DND-41 (cell line): ENCODE data around the gene SLC39A11.

Source experiments
- ATAC-seq: fragments of 200-7000 bp; cut with Tn5 transposase; 3 replicates; pipeline ENCODE4 v1.9.1; 2021; ENCODE audit warnings: low read depth; ENCODE audit not compliant: insufficient read depth
- DNase-seq: peaks from one replicate; pipeline ENCODE4 v3.0.0-alpha.2; 2020
- H2AFZ ChIP-seq: 2 replicates; pipeline ENCODE4 v1.6.0; 2012; ENCODE audit warnings: low read depth, low read length
- H3K27ac ChIP-seq: 2 replicates; pipeline ENCODE4 v1.5.1; 2012; ENCODE audit warnings: low read length, inconsistent platforms
- H3K27me3 ChIP-seq: fragments of 200-600 bp; sonication (generic); 2 replicates; pipeline ENCODE4 v1.6.0; 2012; ENCODE audit warnings: low read length, mild to moderate bottlenecking, inconsistent platforms; ENCODE audit not compliant: insufficient read depth, poor library complexity
- H3K36me3 ChIP-seq: 2 replicates; pipeline ENCODE4 v1.5.1; 2012; ENCODE audit warnings: low read length, inconsistent platforms; ENCODE audit not compliant: insufficient read depth
- H3K4me1 ChIP-seq: 2 replicates; pipeline ENCODE4 v1.5.1; 2012; ENCODE audit warnings: mild to moderate bottlenecking, low read length; ENCODE audit not compliant: insufficient read depth
- H3K4me2 ChIP-seq: 2 replicates; pipeline ENCODE4 v1.6.0; 2012; ENCODE audit warnings: mild to moderate bottlenecking, moderate library complexity, low read length, inconsistent platforms; ENCODE audit not compliant: insufficient read depth
- H3K4me3 ChIP-seq, 2 experiments: fragments of 200-600 bp in 1 of 2; shearing (Covaris generic) in 1 of 2; 2 replicates each; pipeline ENCODE4 v1.5.1; 2012 to 2016; ENCODE audit warnings: inconsistent platforms in 2 of 2, low read length in 2 of 2, mild to moderate bottlenecking in 2 of 2, low read depth in 1 of 2, moderate library complexity in 1 of 2
- H3K79me2 ChIP-seq: 2 replicates; pipeline ENCODE4 v1.6.0; 2012; ENCODE audit warnings: low read length, inconsistent platforms; ENCODE audit not compliant: insufficient read depth
- H3K9ac ChIP-seq: 2 replicates; pipeline ENCODE4 v1.6.0; 2012; ENCODE audit warnings: low read depth, mild to moderate bottlenecking, inconsistent platforms, low read length, moderate library complexity
- H3K9me3 ChIP-seq: 2 replicates; pipeline ENCODE4 v1.5.1; 2012; ENCODE audit warnings: low read length, moderate library complexity, mild to moderate bottlenecking, inconsistent platforms; ENCODE audit not compliant: insufficient read depth, severe bottlenecking
- H4K20me1 ChIP-seq: 2 replicates; pipeline ENCODE4 v1.6.0; 2012; ENCODE audit warnings: low read length; ENCODE audit not compliant: insufficient read depth
- EZH2 ChIP-seq: IDR thresholded peaks from 3 replicates; pipeline ENCODE4 v1.6.1; 2012; ENCODE audit warnings: borderline replicate concordance, low read depth, mild to moderate bottlenecking, moderate library complexity, low read length, inconsistent platforms; ENCODE audit not compliant: severe bottlenecking
- TF ChIP-seq, protein P1 (sequence below): IDR thresholded peaks from 2 replicates; pipeline ENCODE4 v1.5.1; 2012; ENCODE audit warnings: borderline replicate concordance, low read length, moderate library complexity, mild to moderate bottlenecking; ENCODE audit not compliant: poor library complexity, severe bottlenecking; ENCODE audit errors: extremely low read depth

SLC39A11 gene

DNA sequence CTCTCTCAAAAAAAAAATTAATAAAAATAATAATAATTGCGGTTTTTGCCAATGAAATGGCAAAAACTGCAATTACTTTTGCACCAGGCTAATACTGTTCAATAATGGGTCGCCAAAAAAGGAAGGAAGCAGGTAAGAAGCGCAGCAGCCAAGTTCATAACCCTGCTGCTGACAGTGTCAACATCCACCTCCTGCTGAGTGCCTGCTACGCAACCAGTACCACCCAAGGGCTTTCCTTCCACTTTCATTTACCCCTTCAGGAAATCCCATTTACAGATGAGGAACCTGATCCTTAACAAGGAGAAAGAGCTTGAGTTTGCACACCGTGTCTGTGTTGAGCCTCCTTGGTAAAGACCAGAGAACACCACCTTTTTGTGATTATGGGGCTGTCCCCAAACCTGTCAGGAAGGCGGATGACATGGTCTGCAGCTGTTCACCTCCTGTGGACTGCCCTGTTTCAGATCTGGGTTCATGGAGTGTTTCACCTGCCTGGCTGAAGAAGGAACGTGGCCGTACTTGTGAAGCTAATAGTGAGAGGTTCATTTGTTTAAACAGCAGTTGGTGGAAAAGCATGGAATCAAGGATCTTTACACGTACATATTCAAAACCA, 378.0 kb downstream of the SLC39A11 start:
- peaks cover 4% of the 10 kb centered on the region for H3K9me3 ChIP-seq
- ATAC-seq = no peak
- no peak for DNase-seq
- TF ChIP-seq EZH2 = no peak
- TF ChIP-seq, protein P1, sequence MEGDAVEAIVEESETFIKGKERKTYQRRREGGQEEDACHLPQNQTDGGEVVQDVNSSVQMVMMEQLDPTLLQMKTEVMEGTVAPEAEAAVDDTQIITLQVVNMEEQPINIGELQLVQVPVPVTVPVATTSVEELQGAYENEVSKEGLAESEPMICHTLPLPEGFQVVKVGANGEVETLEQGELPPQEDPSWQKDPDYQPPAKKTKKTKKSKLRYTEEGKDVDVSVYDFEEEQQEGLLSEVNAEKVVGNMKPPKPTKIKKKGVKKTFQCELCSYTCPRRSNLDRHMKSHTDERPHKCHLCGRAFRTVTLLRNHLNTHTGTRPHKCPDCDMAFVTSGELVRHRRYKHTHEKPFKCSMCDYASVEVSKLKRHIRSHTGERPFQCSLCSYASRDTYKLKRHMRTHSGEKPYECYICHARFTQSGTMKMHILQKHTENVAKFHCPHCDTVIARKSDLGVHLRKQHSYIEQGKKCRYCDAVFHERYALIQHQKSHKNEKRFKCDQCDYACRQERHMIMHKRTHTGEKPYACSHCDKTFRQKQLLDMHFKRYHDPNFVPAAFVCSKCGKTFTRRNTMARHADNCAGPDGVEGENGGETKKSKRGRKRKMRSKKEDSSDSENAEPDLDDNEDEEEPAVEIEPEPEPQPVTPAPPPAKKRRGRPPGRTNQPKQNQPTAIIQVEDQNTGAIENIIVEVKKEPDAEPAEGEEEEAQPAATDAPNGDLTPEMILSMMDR = no peak
- no peak overlapping the region for H2AFZ ChIP-seq
- H3K36me3 ChIP-seq = no peaks in the 10 kb centered on the region
- no peaks in the 10 kb centered on the region for H3K79me2 ChIP-seq
- H3K4me2 ChIP-seq = no peak overlapping the region
- no peak overlapping the region for H3K9ac ChIP-seq
- no peak overlapping the region for H3K27ac ChIP-seq
- no peaks in the 10 kb centered on the region for H4K20me1 ChIP-seq
- H3K27me3 ChIP-seq = no peaks in the 10 kb centered on the region
- peaks cover 10% of the 10 kb centered on the region for H3K4me1 ChIP-seq
- no peak overlapping the region for H3K4me3 ChIP-seq

DNA sequence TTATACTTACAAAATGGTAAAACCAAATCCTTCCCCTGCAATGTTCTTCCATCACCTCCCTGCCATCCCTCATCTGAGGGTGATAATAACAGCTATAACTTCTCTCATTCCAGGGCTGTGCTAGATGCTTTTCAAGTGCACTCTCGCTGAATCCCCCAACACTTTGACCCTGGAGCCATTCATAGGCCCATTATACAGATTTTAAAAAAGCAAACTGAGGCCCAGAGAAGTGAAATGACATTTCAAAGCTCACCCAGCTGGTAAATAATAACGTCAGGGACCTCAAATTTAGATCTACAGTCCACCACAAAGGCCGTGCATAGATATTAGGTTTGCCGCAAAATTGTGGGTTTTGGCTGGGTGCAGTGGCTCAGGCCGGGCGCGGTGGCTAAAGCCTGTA, 378.8 kb downstream of the SLC39A11 start:
- no peak for DNase-seq
- H3K9ac ChIP-seq = no peak overlapping the region
- H3K4me1 ChIP-seq = peaks cover 3% of the 10 kb centered on the region; the same call in 1 of the 2 replicates
- H3K27me3 ChIP-seq = no peaks in the 10 kb centered on the region
- peaks cover 4% of the 10 kb centered on the region for H3K9me3 ChIP-seq
- H3K79me2 ChIP-seq = no peaks in the 10 kb centered on the region
- TF ChIP-seq EZH2 = no peak
- TF ChIP-seq, protein P1 = no peak
- no peak overlapping the region for H3K4me2 ChIP-seq
- ATAC-seq = no peak
- H3K4me3 ChIP-seq = no peak overlapping the region
- no peak overlapping the region for H2AFZ ChIP-seq
- H3K36me3 ChIP-seq = no peaks in the 10 kb centered on the region
- H3K27ac ChIP-seq = no peak overlapping the region
- H4K20me1 ChIP-seq = no peaks in the 10 kb centered on the region

DNA sequence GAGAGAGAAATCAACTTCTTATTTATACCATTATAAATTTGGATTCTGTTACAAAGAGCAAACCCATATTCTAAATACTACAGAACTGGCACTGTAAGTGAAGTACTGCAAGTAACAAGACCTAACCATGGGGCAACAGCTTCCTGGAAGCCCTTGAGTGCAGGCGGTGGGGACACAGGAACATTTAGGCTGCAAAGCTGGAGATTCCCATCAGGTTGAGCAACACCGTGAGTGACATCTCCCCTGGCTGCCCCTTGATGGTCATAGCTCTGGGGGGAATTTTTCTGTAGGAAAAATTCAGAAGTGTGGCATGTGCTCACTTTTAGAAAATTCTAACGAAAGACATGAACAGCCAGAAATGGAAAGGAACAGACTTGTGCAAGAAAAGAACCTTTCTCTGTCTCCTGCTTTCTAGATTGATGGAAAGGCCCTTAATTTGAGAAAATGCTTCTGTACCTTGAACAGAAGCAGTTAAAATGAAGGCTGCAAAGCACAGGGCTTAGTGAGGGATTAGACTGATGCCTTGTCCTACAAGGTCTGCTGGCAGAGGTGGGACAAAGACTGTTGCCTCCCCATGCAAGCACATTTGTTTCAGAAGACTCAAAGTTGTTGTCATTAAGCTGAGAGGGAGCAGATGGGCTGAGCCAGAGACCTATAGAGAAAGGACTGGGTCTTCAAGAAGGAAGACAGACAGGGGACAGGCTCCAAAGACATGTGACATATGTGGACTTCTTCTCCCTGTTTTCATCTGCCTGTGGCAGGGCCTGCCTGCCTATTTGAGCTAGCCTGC, 380.8 kb downstream of the SLC39A11 start:
- H2AFZ ChIP-seq = no peak overlapping the region
- H3K27me3 ChIP-seq = no peaks in the 10 kb centered on the region
- H3K4me2 ChIP-seq = no peak overlapping the region
- H3K36me3 ChIP-seq = no peaks in the 10 kb centered on the region
- H3K27ac ChIP-seq = no peak overlapping the region
- ATAC-seq (no peak), DNase-seq (no peak)
- no peak overlapping the region for H3K9ac ChIP-seq
- H3K79me2 ChIP-seq = no peaks in the 10 kb centered on the region
- peaks cover 4% of the 10 kb centered on the region for H3K9me3 ChIP-seq
- no peak overlapping the region for H3K4me3 ChIP-seq
- no peaks in the 10 kb centered on the region for H4K20me1 ChIP-seq
- TF ChIP-seq EZH2 = no peak
- TF ChIP-seq, protein P1 = no peak
- no peaks in the 10 kb centered on the region for H3K4me1 ChIP-seq
